SK-N-SH (cell line): ENCODE measurements around the gene PCP4L1. TPM values are rescaled to one million over a fixed set of nuclear protein-coding genes. Genes with fewer than 3 reads are reported as not detected.
A peak's percentile ranks its signal among the peaks of the same experiment; 100 is the strongest.

Experiments used
- CTCF ChIA-PET: fragments of 300-600, 350-600 bp; formaldehyde crosslinking; extraction: SDS; loops from one replicate; lab custom pipeline; 2021; lab: Yijun Ruan, JAX
- POLR2A ChIA-PET: fragments of 350-600 bp; sonication (Branson Sonifier 250); formaldehyde crosslinking; extraction: SDS; loops from one replicate; lab custom pipeline; 2020; ENCODE audit warnings: antibody characterized with exemption, inconsistent platforms; lab: Yijun Ruan, JAX
- DNase-seq: peaks from one replicate; pipeline ENCODE4 v3.0.0; 2012
- H2AFZ ChIP-seq: fragments of 200-600 bp; sonication (generic); 2 replicates; pipeline ENCODE4 v1.8.1; 2016; ENCODE audit warnings: antibody characterized with exemption, mild to moderate bottlenecking, low read depth
- H3F3A ChIP-seq: fragments of 200-600 bp; sonication (generic); replicated peaks from 2 replicates; pipeline ENCODE3; 2016; ENCODE audit warnings: antibody characterized with exemption, mild to moderate bottlenecking; ENCODE audit not compliant: insufficient read depth
- H3K27ac ChIP-seq, 2 experiments: fragments of 200-500 bp in 1 of 2; fragments of 200-600 bp in 1 of 2; sonication (Bioruptor generic) in 1 of 2; sonication (generic), shearing (Covaris generic) in 1 of 2; 2 replicates each; pipeline versions ENCODE4 v1.5.1 to v1.6.1; 2014 to 2016; ENCODE audit warnings: low read depth in 2 of 2, inconsistent platforms in 1 of 2, low read length in 1 of 2, mild to moderate bottlenecking in 1 of 2, mixed read lengths in 1 of 2
- H3K27me3 ChIP-seq: fragments of 200-600 bp; sonication (generic), shearing (Covaris generic); 2 replicates; pipeline ENCODE4 v1.6.1; 2016; ENCODE audit warnings: mixed run types; ENCODE audit not compliant: insufficient read depth
- H3K36me3 ChIP-seq, 2 experiments: fragments of 200-500 bp in 1 of 2; fragments of 200-600 bp in 1 of 2; sonication (Bioruptor generic) in 1 of 2; sonication (generic) in 1 of 2; replicated peaks in 1 of 2; 2 replicates each; pipeline versions ENCODE3 to v1.5.1; 2014 to 2016; ENCODE audit warnings: low read length in 1 of 2, mild to moderate bottlenecking in 1 of 2; ENCODE audit not compliant: insufficient read depth in 2 of 2, control insufficient read depth in 1 of 2
- H3K4me1 ChIP-seq, 2 experiments: fragments of 200-500 bp in 1 of 2; fragments of 200-600 bp in 1 of 2; sonication (Bioruptor generic) in 1 of 2; sonication (generic), shearing (Covaris generic) in 1 of 2; 2 replicates each; pipeline versions ENCODE4 v1.5.1 to v1.6.1; 2014 to 2016; ENCODE audit warnings: low read depth in 1 of 2, low read length in 1 of 2, mixed run types in 1 of 2; ENCODE audit not compliant: insufficient read depth in 2 of 2, control insufficient read depth in 1 of 2
- H3K4me2 ChIP-seq: fragments of 200-600 bp; sonication (generic), shearing (Covaris generic); 2 replicates; pipeline ENCODE4 v1.6.1; 2017; ENCODE audit warnings: mixed run types
- H3K4me3 ChIP-seq, 2 experiments: fragments of 200-500 bp in 1 of 2; fragments of 200-600 bp in 1 of 2; sonication (Bioruptor generic) in 1 of 2; sonication (generic), shearing (Covaris generic) in 1 of 2; 2 replicates each; pipeline versions ENCODE4 v1.5.1 to v1.8.1; 2014 to 2016; ENCODE audit warnings: low read depth in 2 of 2, inconsistent platforms in 1 of 2, low read length in 1 of 2, mild to moderate bottlenecking in 1 of 2, mixed read lengths in 1 of 2, moderate library complexity in 1 of 2
- H3K79me2 ChIP-seq: fragments of 200-600 bp; sonication (generic); 2 replicates; pipeline ENCODE4 v1.8.1; 2017; ENCODE audit warnings: mild to moderate bottlenecking; ENCODE audit not compliant: insufficient read depth
- H3K9ac ChIP-seq: fragments of 200-600 bp; sonication (generic); 2 replicates; pipeline ENCODE4 v1.6.1; 2017; ENCODE audit warnings: mixed run types
- H3K9me2 ChIP-seq: fragments of 200-600 bp; sonication (generic); 2 replicates; pipeline ENCODE4 v1.6.1; 2017; ENCODE audit warnings: mixed run types
- H3K9me3 ChIP-seq: fragments of 200-600 bp; sonication (generic); 2 replicates; pipeline ENCODE4 v1.6.1; 2017; ENCODE audit warnings: mixed run types, mild to moderate bottlenecking, moderate library complexity
- H4K20me1 ChIP-seq: fragments of 200-600 bp; sonication (generic); 2 replicates; pipeline ENCODE4 v1.6.1; 2017; ENCODE audit warnings: mild to moderate bottlenecking, mixed run types; ENCODE audit not compliant: insufficient read depth
- CHD2 ChIP-seq: fragments of 150-350 bp; IDR thresholded peaks from 2 replicates; pipeline ENCODE4 v1.6.1; 2018; ENCODE audit warnings: low read length; ENCODE audit not compliant: partially characterized antibody
- EP300 ChIP-seq, 2 experiments: IDR thresholded peaks; 2 replicates each; pipeline versions ENCODE4 v1.4.0 to v1.6.1; 2012; ENCODE audit warnings: borderline replicate concordance in 1 of 2, low read depth in 1 of 2, low read length in 1 of 2
- FOSL2 ChIP-seq: IDR thresholded peaks from 2 replicates; pipeline ENCODE4 v1.4.0; 2012; ENCODE audit warnings: low read depth, mild to moderate bottlenecking, moderate library complexity, borderline replicate concordance
- FOXJ3 ChIP-seq: sonication (generic); formaldehyde crosslinking; IDR thresholded peaks from 2 replicates; pipeline ENCODE4 v1.5.1; 2020; ENCODE audit warnings: mild to moderate bottlenecking, missing genetic modification reagents
- FOXM1 ChIP-seq: IDR thresholded peaks from 2 replicates; pipeline ENCODE4 v1.4.0; 2012; ENCODE audit warnings: low read depth, mild to moderate bottlenecking
- GATA2 ChIP-seq: sonication (generic); formaldehyde crosslinking; IDR thresholded peaks from 2 replicates; pipeline ENCODE4 v1.5.0; 2020; ENCODE audit warnings: mild to moderate bottlenecking, missing genetic modification reagents
- JUND ChIP-seq: IDR thresholded peaks from 2 replicates; pipeline ENCODE4 v1.4.0; 2012
- MEF2A ChIP-seq: IDR thresholded peaks from 2 replicates; pipeline ENCODE4 v1.4.0; 2012; ENCODE audit warnings: low read depth, borderline replicate concordance
- NFIC ChIP-seq: IDR thresholded peaks from 2 replicates; pipeline ENCODE4 v1.4.0; 2012; ENCODE audit warnings: borderline replicate concordance
- POLR2AphosphoS5 ChIP-seq: IDR thresholded peaks from 2 replicates; pipeline ENCODE4 v1.6.1; 2012; ENCODE audit warnings: low read depth, low read length
- RAD21 ChIP-seq: IDR thresholded peaks from 2 replicates; pipeline ENCODE4 v1.6.1; 2012; ENCODE audit warnings: mild to moderate bottlenecking, low read length
- RFX5 ChIP-seq: IDR thresholded peaks from 2 replicates; pipeline ENCODE4 v1.6.1; 2012; ENCODE audit warnings: mild to moderate bottlenecking, improper control_type of control experiment, low read length
- RXRA ChIP-seq: IDR thresholded peaks from 2 replicates; pipeline ENCODE4 v1.4.0; 2012; ENCODE audit warnings: low read depth, mild to moderate bottlenecking, borderline replicate concordance
- SIN3A ChIP-seq: IDR thresholded peaks from 2 replicates; pipeline ENCODE4 v1.6.1; 2012; ENCODE audit warnings: low read depth, mild to moderate bottlenecking, low read length, moderate library complexity, borderline replicate concordance
- SMC3 ChIP-seq: IDR thresholded peaks from 2 replicates; pipeline ENCODE4 v1.6.1; 2012; ENCODE audit warnings: low read depth, low read length, improper control_type of control experiment
- TCF12 ChIP-seq: IDR thresholded peaks from 2 replicates; pipeline ENCODE4 v1.4.0; 2012
- TEAD4 ChIP-seq: IDR thresholded peaks from 2 replicates; pipeline ENCODE4 v1.4.0; 2012; ENCODE audit warnings: mild to moderate bottlenecking, borderline replicate concordance; ENCODE audit not compliant: insufficient read depth
- YY1 ChIP-seq: IDR thresholded peaks from 2 replicates; pipeline ENCODE4 v1.4.0; 2012; ENCODE audit warnings: low read depth, mild to moderate bottlenecking
- WGBS: methylation state at CpG from one replicate; pipeline ENCODE4 v1.1.6; 2017; ENCODE audit warnings: low lambda C conversion rate; 5-methylcytosine and 5-hydroxymethylcytosine counted together
- polyA plus RNA-seq, 3 experiments: library from polyadenylated mRNA; depleted of rRNA; stranded (reverse); fragments of >200 nt; gene quantifications; 2 replicates each; pipeline ENCODE4 v1.2.3, GENCODE V29; 2012
- TF ChIP-seq, protein P1 (sequence below): IDR thresholded peaks from 2 replicates; pipeline ENCODE4 v1.4.0; 2012; ENCODE audit warnings: low read depth, borderline replicate concordance
- TF ChIP-seq, protein P2 (sequence below): fragments of 150-350 bp; IDR thresholded peaks from 2 replicates; pipeline ENCODE4 v1.6.1; 2017; ENCODE audit warnings: antibody characterized with exemption, low read length, low read depth, borderline replicate concordance
- TF ChIP-seq, protein P3 (sequence below): IDR thresholded peaks from 2 replicates; pipeline ENCODE4; 2012
- TF ChIP-seq, protein P4 (sequence below): IDR thresholded peaks from 2 replicates; pipeline ENCODE4 v1.4.0; 2012; ENCODE audit warnings: low read depth, borderline replicate concordance

PCP4L1 gene
- polyA plus RNA-seq, 1 of the 3 experiments (the other 2 are of a cell fraction): not detected

DNA sequence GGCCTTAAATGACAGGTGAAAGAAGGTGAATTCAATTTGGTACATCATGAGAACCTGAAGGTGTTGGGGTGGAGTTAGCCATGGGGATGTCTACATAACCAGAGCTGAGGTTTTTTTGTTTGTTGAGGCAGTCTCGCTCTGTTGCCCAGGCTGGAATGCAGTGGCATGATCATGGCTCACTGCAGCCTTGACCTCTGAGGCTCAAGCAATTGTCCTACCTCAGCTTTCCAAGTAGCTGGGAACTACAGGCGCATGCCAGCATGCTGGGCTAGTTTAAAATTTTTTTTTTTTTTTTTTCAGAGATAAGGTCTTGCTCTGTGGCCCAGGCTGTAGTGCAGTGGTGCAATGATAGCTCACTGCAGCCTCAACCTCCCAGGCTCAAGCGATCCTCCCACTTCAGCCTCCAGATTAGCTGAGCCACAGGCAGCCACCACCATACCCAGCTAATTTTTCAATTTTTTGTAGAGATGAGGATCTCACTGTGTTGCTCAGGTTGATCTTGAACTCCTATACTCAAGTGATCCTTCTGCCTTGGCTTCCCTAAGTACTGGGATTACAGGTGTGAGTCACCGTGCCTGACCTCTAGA, 53.1 kb downstream of the PCP4L1 start:
- H4K20me1 ChIP-seq: no peaks in the 10 kb centered on the region
- no peak for DNase-seq
- CTCF ChIA-PET: no interaction called here
- H3K9me2 ChIP-seq: no peaks in the 10 kb centered on the region
- H3K4me2 ChIP-seq: no peak overlapping the region
- 75% methylated on average over 4 of the region's 4 CpGs for WGBS
- peaks cover 4% of the 10 kb centered on the region for H3F3A ChIP-seq
- no peak overlapping the region for H3K27ac ChIP-seq
- no peaks in the 10 kb centered on the region for H3K9me3 ChIP-seq
- POLR2A ChIA-PET: no interaction called here
- H3K9ac ChIP-seq: no peak overlapping the region
- H3K4me1 ChIP-seq: peaks cover 0 to 12% of the 10 kb centered on the region in 2 experiments; a peak in 2 of 4 replicates
- no peaks in the 10 kb centered on the region for H3K36me3 ChIP-seq
- no peaks in the 10 kb centered on the region for H3K27me3 ChIP-seq
- TF ChIP-seq FOSL2 (no peak), POLR2AphosphoS5 (no peak), TCF12 (no peak), FOXM1 (no peak), RXRA (no peak), JUND (no peak)
- TF ChIP-seq, protein P1, sequence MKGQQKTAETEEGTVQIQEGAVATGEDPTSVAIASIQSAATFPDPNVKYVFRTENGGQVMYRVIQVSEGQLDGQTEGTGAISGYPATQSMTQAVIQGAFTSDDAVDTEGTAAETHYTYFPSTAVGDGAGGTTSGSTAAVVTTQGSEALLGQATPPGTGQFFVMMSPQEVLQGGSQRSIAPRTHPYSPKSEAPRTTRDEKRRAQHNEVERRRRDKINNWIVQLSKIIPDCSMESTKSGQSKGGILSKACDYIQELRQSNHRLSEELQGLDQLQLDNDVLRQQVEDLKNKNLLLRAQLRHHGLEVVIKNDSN: no peak
- TF ChIP-seq, all 33 proteins: peak for 0
- Histone ChIP-seq H3K79me2 (peaks cover 17% of the 10 kb centered on the region), H3K4me3 (no peak overlapping the region), H2AFZ (no peak overlapping the region)

DNA sequence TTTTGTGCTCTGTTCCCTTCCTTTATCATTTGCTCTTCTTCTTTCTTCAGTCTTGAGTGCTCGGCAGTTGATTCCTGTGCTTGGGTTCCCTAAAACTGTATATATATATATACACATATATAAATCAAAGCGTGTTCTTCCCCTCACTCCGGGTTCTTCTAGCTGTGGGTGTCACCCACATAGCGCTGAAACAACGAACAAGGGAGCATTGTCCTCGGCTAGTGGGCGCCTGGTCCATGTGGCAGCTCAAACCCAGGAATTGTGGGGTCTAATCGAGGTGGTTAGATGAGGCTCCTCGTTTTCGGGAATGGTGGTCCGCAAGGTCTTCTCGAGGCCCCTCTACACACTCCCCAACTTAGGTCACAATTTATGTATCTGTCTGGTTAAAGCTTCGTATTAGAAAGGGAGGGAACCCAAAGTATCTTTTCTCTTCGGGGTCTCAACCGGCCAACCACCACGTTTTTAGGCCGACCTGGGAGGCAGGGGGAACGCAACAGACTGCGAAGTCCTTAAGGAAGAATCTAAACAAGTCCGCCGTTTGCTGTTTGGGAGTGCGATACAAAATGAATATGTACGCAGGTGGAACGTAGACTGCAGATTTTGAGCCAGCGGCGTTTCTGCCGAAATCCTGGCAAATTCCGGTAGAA, 55.1 kb downstream of the PCP4L1 start:
- Histone ChIP-seq H3K36me3 (peaks cover 0 to 7% of the 10 kb centered on the region in 2 experiments), H2AFZ (peak overlapping the region; percentile 97), H3K79me2 (peaks cover 36% of the 10 kb centered on the region), H3K4me3 (peak overlapping the region; percentile 81 to 92), H3K27me3 (no peaks in the 10 kb centered on the region), H3K4me2 (peak overlapping the region; percentile 83), H3F3A (peaks cover 4% of the 10 kb centered on the region), H3K4me1 (peaks cover 0 to 12% of the 10 kb centered on the region in 2 experiments; a peak in 2 of 4 replicates), H3K27ac (peak overlapping the region; percentile 89 to 91; a peak in 3 of 4 replicates), H3K9me3 (no peaks in the 10 kb centered on the region), H4K20me1 (no peaks in the 10 kb centered on the region), H3K9me2 (no peaks in the 10 kb centered on the region), H3K9ac (peak overlapping the region; percentile 91)
- WGBS: 38% methylated on average over 28 of the region's 28 CpGs
- DNase-seq: no peak
- CTCF ChIA-PET: interaction anchor here (1.1 to 2.7 kb wide), 7 partner anchors 8 to 121 kb away, joined by 3 to 13 read pairs (median 6); partner anchors contain the start of genes NDUFS2 and TOMM40L
- POLR2A ChIA-PET: interaction anchor here (0.7 to 2.0 kb wide), 3 partner anchors 8 to 112 kb away, joined by 3 to 16 read pairs (median 5); partner anchors contain the start of genes NDUFS2 and TOMM40L
- no peak for TF ChIP-seq GATA2
- no peak for TF ChIP-seq CHD2
- TF ChIP-seq MEF2A: no peak
- no peak for TF ChIP-seq POLR2AphosphoS5
- TF ChIP-seq, protein P2, sequence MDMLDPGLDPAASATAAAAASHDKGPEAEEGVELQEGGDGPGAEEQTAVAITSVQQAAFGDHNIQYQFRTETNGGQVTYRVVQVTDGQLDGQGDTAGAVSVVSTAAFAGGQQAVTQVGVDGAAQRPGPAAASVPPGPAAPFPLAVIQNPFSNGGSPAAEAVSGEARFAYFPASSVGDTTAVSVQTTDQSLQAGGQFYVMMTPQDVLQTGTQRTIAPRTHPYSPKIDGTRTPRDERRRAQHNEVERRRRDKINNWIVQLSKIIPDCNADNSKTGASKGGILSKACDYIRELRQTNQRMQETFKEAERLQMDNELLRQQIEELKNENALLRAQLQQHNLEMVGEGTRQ: no peak
- TF ChIP-seq NFIC: no peak
- TF ChIP-seq, protein P3, sequence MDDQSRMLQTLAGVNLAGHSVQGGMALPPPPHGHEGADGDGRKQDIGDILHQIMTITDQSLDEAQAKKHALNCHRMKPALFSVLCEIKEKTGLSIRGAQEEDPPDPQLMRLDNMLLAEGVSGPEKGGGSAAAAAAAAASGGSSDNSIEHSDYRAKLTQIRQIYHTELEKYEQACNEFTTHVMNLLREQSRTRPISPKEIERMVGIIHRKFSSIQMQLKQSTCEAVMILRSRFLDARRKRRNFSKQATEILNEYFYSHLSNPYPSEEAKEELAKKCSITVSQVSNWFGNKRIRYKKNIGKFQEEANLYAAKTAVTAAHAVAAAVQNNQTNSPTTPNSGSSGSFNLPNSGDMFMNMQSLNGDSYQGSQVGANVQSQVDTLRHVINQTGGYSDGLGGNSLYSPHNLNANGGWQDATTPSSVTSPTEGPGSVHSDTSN: no peak
- TF ChIP-seq FOXJ3 (CRISPR knock-in tag): no peak
- no peak for TF ChIP-seq SIN3A
- TF ChIP-seq, protein P4, sequence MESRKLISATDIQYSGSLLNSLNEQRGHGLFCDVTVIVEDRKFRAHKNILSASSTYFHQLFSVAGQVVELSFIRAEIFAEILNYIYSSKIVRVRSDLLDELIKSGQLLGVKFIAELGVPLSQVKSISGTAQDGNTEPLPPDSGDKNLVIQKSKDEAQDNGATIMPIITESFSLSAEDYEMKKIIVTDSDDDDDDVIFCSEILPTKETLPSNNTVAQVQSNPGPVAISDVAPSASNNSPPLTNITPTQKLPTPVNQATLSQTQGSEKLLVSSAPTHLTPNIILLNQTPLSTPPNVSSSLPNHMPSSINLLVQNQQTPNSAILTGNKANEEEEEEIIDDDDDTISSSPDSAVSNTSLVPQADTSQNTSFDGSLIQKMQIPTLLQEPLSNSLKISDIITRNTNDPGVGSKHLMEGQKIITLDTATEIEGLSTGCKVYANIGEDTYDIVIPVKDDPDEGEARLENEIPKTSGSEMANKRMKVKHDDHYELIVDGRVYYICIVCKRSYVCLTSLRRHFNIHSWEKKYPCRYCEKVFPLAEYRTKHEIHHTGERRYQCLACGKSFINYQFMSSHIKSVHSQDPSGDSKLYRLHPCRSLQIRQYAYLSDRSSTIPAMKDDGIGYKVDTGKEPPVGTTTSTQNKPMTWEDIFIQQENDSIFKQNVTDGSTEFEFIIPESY: no peak
- TF ChIP-seq TEAD4: no peak
- no peak for TF ChIP-seq YY1
- TF ChIP-seq EP300 (IDR thresholded peaks at IDR 0.05; ENCODE audit: borderline replicate concordance in 1 of 2, low read depth in 1 of 2, low read length in 1 of 2): no peak
- TF ChIP-seq RFX5: no peak
- TF ChIP-seq SMC3: no peak
- no peak for TF ChIP-seq RXRA
- TF ChIP-seq, protein P1: no peak
- TF ChIP-seq RAD21: no peak
